HG03066 (cell line): ENCODE measurements around the gene CD44.

ENCODE experiments used
- ATAC-seq: cut with Tn5 transposase; IDR thresholded peaks from one replicate; pipeline ENCODE4 v1.9.1; 2021; ENCODE audit warnings: low read depth; ENCODE audit not compliant: unreplicated experiment

The CD44 gene

GRCh38 chr11:35234460-35235156, 95.6 kb downstream of the CD44 start:
- no peak for ATAC-seq

- no peak for ATAC-seq
Measured at GRCh38 chr11:35235157-35235468, 96.1 kb downstream of the CD44 start.

GRCh38 chr11:35235498-35235897, 96.5 kb downstream of the CD44 start:
- no peak for ATAC-seq

GRCh38 chr11:35235936-35236666, 97.1 kb downstream of the CD44 start:
- no peak for ATAC-seq

- no peak for ATAC-seq
Measured at GRCh38 chr11:35236667-35237003, 97.7 kb downstream of the CD44 start.

- ATAC-seq, result no peak
Measured at GRCh38 chr11:35237351-35237750, 98.4 kb downstream of the CD44 start.

GRCh38 chr11:35237860-35238715, 99.1 kb downstream of the CD44 start:
- no peak for ATAC-seq

- ATAC-seq, result no peak
Measured at GRCh38 chr11:35238882-35239281, 99.9 kb downstream of the CD44 start.

GRCh38 chr11:35239471-35240075, 100.6 kb downstream of the CD44 start:
- ATAC-seq, result no peak

- ATAC-seq, result no peak
Measured at GRCh38 chr11:35241083-35241482, 102.1 kb downstream of the CD44 start.

- no peak for ATAC-seq
Measured at GRCh38 chr11:35241531-35241930, 102.6 kb downstream of the CD44 start.

- ATAC-seq, result no peak
Measured at GRCh38 chr11:35242412-35243242, 103.7 kb downstream of the CD44 start.

GRCh38 chr11:35243774-35244173, 104.8 kb downstream of the CD44 start:
- no peak for ATAC-seq

- ATAC-seq, result no peak
Measured at GRCh38 chr11:35245056-35245455, 106.1 kb downstream of the CD44 start.

- no peak for ATAC-seq
Measured at GRCh38 chr11:35245786-35246185, 106.8 kb downstream of the CD44 start.

- ATAC-seq, result no peak
Measured at GRCh38 chr11:35246745-35247144, 107.8 kb downstream of the CD44 start.

- no peak for ATAC-seq
Measured at GRCh38 chr11:35247428-35247827, 108.5 kb downstream of the CD44 start.

- ATAC-seq, result no peak
Measured at GRCh38 chr11:35247863-35248262, 108.9 kb downstream of the CD44 start.

- ATAC-seq, result no peak
Measured at GRCh38 chr11:35248558-35249323, 109.8 kb downstream of the CD44 start.

- ATAC-seq, result no peak
Measured at GRCh38 chr11:35250192-35250591, 111.2 kb downstream of the CD44 start.
